Endothelial cell of umbilical vein (primary cell): ENCODE results near the gene TESK2. TPM values are rescaled to one million over a fixed set of nuclear protein-coding genes. Genes with fewer than 3 reads are reported as not detected.

ENCODE experiments used
- BruUV-seq: library from RNA; stranded (reverse); fragments of 400-500 nt; replicated peaks from 2 replicates; lab custom pipeline; 2021; lab: Mats Ljungman, UMichigan
- CTCF ChIA-PET: fragments of 300-600, 350-600 bp; sonication (Branson Sonifier 250); formaldehyde crosslinking; loops from one replicate; lab custom pipeline; 2021; ENCODE audit warnings: antibody characterized with exemption, inconsistent platforms; lab: Charles Lee
- POLR2A ChIA-PET: fragments of 300-600, 350-600 bp; sonication (Branson Sonifier 250); formaldehyde crosslinking; loops from one replicate; lab custom pipeline; 2021; ENCODE audit warnings: antibody characterized with exemption, inconsistent platforms; lab: Charles Lee
- DNase-seq: peaks from one replicate; pipeline ENCODE4 v3.0.0-alpha.2; 2011; ENCODE audit warnings: low read depth, low spot score
- FAIRE-seq: peaks from 2 replicates; lab custom pipeline; 2011; peaks lifted over from hg19 to GRCh38; lab: Jason Lieb, UNC
- H2AFZ ChIP-seq: 2 replicates; pipeline ENCODE4 v1.6.0; 2012; ENCODE audit warnings: low read depth, low read length, control low read depth, inconsistent platforms
- H3K27ac ChIP-seq: 2 replicates; pipeline ENCODE4 v1.5.1; 2011; ENCODE audit warnings: low read depth, mild to moderate bottlenecking, control low read depth, low read length, moderate library complexity; ENCODE audit not compliant: insufficient read depth
- H3K27me3 ChIP-seq, 2 experiments: 2 replicates each; pipeline versions ENCODE4 v1.6.0 to v1.6.1; 2011; ENCODE audit warnings: low read length in 2 of 2, mixed read lengths in 1 of 2; ENCODE audit not compliant: control insufficient read depth in 2 of 2, insufficient read depth in 2 of 2
- H3K36me3 ChIP-seq, 2 experiments: 2 replicates in 1 of 2; 3 replicates in 1 of 2; pipeline ENCODE4 v1.5.1; 2011; ENCODE audit warnings: low read length in 2 of 2, mild to moderate bottlenecking in 1 of 2, moderate library complexity in 1 of 2; ENCODE audit not compliant: control insufficient read depth in 2 of 2, insufficient read depth in 2 of 2; ENCODE audit errors: extremely low read depth in 1 of 2
- H3K4me1 ChIP-seq: 3 replicates; pipeline ENCODE4 v1.5.1; 2011; ENCODE audit warnings: mild to moderate bottlenecking, low read length; ENCODE audit not compliant: control insufficient read depth, insufficient read depth; ENCODE audit errors: extremely low read depth
- H3K4me2 ChIP-seq: 2 replicates; pipeline ENCODE4 v1.6.1; 2011; ENCODE audit warnings: low read length, control low read depth, mixed read lengths; ENCODE audit not compliant: insufficient read depth
- H3K4me3 ChIP-seq, 3 experiments: fragments of 200-600 bp in 1 of 3; sonication (generic), shearing (Covaris generic) in 1 of 3; replicated peaks in 1 of 3; 2 replicates each; pipeline ENCODE4 v1.5.1; 2011 to 2016; ENCODE audit warnings: control low read depth in 3 of 3, low read length in 3 of 3, mild to moderate bottlenecking in 2 of 3, inconsistent platforms in 1 of 3, low read depth in 1 of 3, moderate library complexity in 1 of 3; ENCODE audit not compliant: insufficient read depth in 1 of 3
- H3K79me2 ChIP-seq: 2 replicates; pipeline ENCODE4 v1.6.0; 2012; ENCODE audit warnings: low read length, inconsistent platforms; ENCODE audit not compliant: control insufficient read depth, insufficient read depth
- H3K9ac ChIP-seq: replicated peaks from 2 replicates; pipeline ENCODE3; 2011; ENCODE audit warnings: low read length, control low read depth; ENCODE audit not compliant: insufficient read depth; ENCODE audit errors: extremely low read depth
- H3K9me1 ChIP-seq: replicated peaks from 3 replicates; pipeline ENCODE4 v1.6.0; 2011; ENCODE audit warnings: mild to moderate bottlenecking, low read length; ENCODE audit not compliant: control insufficient read depth, insufficient read depth; ENCODE audit errors: extremely low read depth
- H3K9me3 ChIP-seq: replicated peaks from 2 replicates; pipeline ENCODE4 v1.5.1; 2012; ENCODE audit warnings: low read length, inconsistent platforms; ENCODE audit not compliant: control insufficient read depth, insufficient read depth
- H4K20me1 ChIP-seq: replicated peaks from 2 replicates; pipeline ENCODE3; 2011; ENCODE audit warnings: mild to moderate bottlenecking, low read length; ENCODE audit not compliant: control insufficient read depth, insufficient read depth; ENCODE audit errors: extremely low read depth
- CTCF ChIP-seq, 2 donors: IDR thresholded peaks; 1 replicate in 1 of 2; 2 replicates in 1 of 2; pipeline ENCODE4 v1.5.1; 2011; ENCODE audit warnings: low read length in 2 of 2, mild to moderate bottlenecking in 2 of 2, moderate library complexity in 2 of 2, control low read depth in 1 of 2, inconsistent platforms in 1 of 2, low read depth in 1 of 2; ENCODE audit not compliant: insufficient read depth in 1 of 2; ENCODE audit errors: extremely low read depth in 1 of 2
- FOS ChIP-seq: IDR thresholded peaks from 2 replicates; pipeline ENCODE4 v1.6.1; 2011; ENCODE audit warnings: mild to moderate bottlenecking, low read length, moderate library complexity, borderline replicate concordance; ENCODE audit not compliant: insufficient read depth
- POLR2A ChIP-seq: IDR thresholded peaks from 2 replicates; pipeline ENCODE4 v1.6.1; 2012; ENCODE audit warnings: low read depth, mild to moderate bottlenecking, control low read depth, low read length
- POLR2AphosphoS5 ChIP-seq: IDR thresholded peaks from 2 replicates; pipeline ENCODE4 v1.6.1; 2012; ENCODE audit warnings: low read depth, mild to moderate bottlenecking, control low read depth, low read length, moderate library complexity; ENCODE audit not compliant: insufficient read depth
- dilution Hi-C: fragments of 300-500 bp; cut with MboI; formaldehyde crosslinking; loops from one replicate; pipeline ENCODE4 v1.15.0; 2019; ENCODE audit warnings: low sequenced_read_pairs; ENCODE audit not compliant: extremely low pct_ligation_motif_present
- intact Hi-C: fragments of 100-400 bp; cut with micrococcal nuclease; formaldehyde crosslinking; loops from one replicate; pipeline ENCODE4 v1.10.0; 2022
- polyA plus RNA-seq, 4 experiments: library from polyadenylated mRNA; depleted of rRNA in 3 of 4; stranded (reverse) in 3 of 4; unstranded in 1 of 4; fragments of >200 nt; gene quantifications; 2 replicates each; pipeline versions ENCODE4 v1.2.1 to v1.2.3, GENCODE V29; 2011 to 2012; ENCODE audit warnings: missing spikeins in 1 of 4
- total RNA-seq: library from RNA; stranded (reverse); gene quantifications from 2 replicates; pipeline ENCODE4 v1.2.3, GENCODE V29; 2021

Gene TESK2
- total and polyA plus RNA-seq, 2 donors (not counting 3 experiments of a cell fraction or from before 2014, with no cell fraction given), result 2.1 to 2.6 TPM

- H2AFZ ChIP-seq, result no peak overlapping the region
- no peak for DNase-seq
- BruUV-seq, result no TSS peak
- peaks cover 26 to 28% of the 10 kb centered on the region in 2 experiments for H3K36me3 ChIP-seq
- dilution Hi-C loops (no loop called here), intact Hi-C loops (no loop called here)
- no peaks in the 10 kb centered on the region for H3K9me1 ChIP-seq
- no peak for FAIRE-seq
- H3K4me2 ChIP-seq, result no peak overlapping the region
- TF ChIP-seq FOS, result no peak
- TF ChIP-seq CTCF (IDR thresholded peaks at IDR 0.05; ENCODE audit: extremely low read depth in 1 of 2, insufficient read depth in 1 of 2, low read depth in 1 of 2, low read length in 2 of 2), result peak in 1 of 2 donors; percentile 10
- TF ChIP-seq POLR2A, result peak; percentile 31
- peak; percentile 55 for TF ChIP-seq POLR2AphosphoS5
- H3K9me3 ChIP-seq, result no peaks in the 10 kb centered on the region
- CTCF ChIA-PET, result interaction anchor here (1.0 to 6.0 kb wide), 2 partner anchors 59 to 495 kb away, joined by 3 to 148 read pairs; no protein-coding TSS in a partner anchor
- H3K27ac ChIP-seq, result no peak overlapping the region
- H3K27me3 ChIP-seq, result no peaks in the 10 kb centered on the region
- H3K79me2 ChIP-seq, result no peaks in the 10 kb centered on the region
- no peak overlapping the region for H3K9ac ChIP-seq
- no peak overlapping the region for H3K4me3 ChIP-seq
- no peaks in the 10 kb centered on the region for H3K4me1 ChIP-seq
- H4K20me1 ChIP-seq, result no peaks in the 10 kb centered on the region
- POLR2A ChIA-PET, result interaction anchor here (0.6 to 1.4 kb wide), 3 partner anchors 9 to 19 kb away, joined by 3 to 8 read pairs (median 4); partner anchors contain the start of genes CCDC163, MMACHC and PRDX1
Measured at GRCh38 chr1:45508295-45509151, 17.6 kb upstream of the TESK2 start.
